ENCODE data around the gene NFE2L3.

DNA sequence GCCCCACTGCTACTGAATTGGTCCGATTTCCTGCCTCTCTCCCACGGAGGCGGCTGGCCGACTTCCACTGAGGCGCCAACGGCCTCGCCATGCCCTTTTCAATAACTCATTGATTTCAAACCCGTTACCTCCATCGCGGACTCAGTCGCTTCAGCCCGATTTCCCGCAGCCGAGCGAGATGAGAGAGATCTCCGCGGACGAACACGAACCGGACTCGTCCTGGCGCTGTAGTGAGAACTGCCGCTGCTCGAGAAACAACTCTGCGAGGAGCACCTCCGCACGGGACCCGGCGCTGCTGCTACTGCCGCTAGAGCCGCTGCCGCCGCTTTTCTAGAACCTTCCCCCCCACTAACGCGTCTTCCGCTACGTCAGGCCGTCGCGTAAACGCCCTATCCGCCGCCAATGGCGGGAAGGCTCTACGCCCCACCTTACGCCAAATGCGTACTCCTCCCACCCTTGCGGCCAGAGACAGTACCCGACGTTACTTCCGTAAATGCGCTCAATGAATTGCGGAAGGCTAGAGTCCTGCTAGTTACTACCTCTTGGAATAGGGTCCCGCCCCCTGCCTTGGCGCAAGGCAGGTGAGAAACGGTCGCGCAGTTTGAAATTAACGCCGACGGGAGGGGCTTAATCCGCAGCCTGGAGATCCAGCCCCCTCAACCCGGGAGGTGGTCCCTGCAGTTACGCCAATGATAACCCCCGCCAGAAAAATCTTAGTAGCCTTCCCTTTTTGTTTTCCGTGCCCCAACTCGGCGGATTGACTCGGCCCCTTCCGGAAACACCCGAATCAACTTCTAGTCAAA lies 48.6 kb downstream of the NFE2L3 start, which contains the start of gene HNRNPA2B1:
- TF ChIP-seq, protein P1, sequence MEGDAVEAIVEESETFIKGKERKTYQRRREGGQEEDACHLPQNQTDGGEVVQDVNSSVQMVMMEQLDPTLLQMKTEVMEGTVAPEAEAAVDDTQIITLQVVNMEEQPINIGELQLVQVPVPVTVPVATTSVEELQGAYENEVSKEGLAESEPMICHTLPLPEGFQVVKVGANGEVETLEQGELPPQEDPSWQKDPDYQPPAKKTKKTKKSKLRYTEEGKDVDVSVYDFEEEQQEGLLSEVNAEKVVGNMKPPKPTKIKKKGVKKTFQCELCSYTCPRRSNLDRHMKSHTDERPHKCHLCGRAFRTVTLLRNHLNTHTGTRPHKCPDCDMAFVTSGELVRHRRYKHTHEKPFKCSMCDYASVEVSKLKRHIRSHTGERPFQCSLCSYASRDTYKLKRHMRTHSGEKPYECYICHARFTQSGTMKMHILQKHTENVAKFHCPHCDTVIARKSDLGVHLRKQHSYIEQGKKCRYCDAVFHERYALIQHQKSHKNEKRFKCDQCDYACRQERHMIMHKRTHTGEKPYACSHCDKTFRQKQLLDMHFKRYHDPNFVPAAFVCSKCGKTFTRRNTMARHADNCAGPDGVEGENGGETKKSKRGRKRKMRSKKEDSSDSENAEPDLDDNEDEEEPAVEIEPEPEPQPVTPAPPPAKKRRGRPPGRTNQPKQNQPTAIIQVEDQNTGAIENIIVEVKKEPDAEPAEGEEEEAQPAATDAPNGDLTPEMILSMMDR (IDR thresholded peaks at IDR 0.05), result peak in 4 of 6 experiments; percentile 20 to 69 (median 46)
- peak; percentile 100 for TF ChIP-seq POLR2AphosphoS5 (IDR thresholded peaks at IDR 0.05)

All from upper lobe of left lung (tissue), 4 donors.